ENCODE measurements around the gene CCNL1.
A peak's percentile ranks its signal among the peaks of the same experiment; 100 is the strongest.

CCNL1 gene

DNA sequence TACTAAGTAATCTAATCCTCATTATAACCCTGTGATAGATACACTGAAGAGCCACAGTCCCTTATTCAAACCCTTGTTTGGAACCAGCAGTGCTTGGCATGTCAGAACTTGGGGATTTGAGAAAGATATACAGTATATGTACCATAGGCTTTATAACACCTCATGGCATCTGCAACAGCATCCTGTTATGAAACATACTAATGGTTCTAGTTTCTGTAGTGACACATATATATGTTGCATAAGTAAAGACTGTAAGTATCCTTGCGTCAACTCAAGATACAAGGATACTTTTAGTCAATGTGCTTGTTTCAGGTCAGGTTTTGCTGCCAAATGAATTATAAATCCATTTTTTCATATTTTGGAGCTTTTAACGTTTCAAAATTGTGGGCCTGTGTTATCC lies 58.5 kb downstream of the CCNL1 start:
- no peak overlapping the region for H3K4me3 Mint-ChIP-seq
- no peaks in the 10 kb centered on the region for H3K9me3 Mint-ChIP-seq
- H3K27ac Mint-ChIP-seq = no peak overlapping the region

DNA sequence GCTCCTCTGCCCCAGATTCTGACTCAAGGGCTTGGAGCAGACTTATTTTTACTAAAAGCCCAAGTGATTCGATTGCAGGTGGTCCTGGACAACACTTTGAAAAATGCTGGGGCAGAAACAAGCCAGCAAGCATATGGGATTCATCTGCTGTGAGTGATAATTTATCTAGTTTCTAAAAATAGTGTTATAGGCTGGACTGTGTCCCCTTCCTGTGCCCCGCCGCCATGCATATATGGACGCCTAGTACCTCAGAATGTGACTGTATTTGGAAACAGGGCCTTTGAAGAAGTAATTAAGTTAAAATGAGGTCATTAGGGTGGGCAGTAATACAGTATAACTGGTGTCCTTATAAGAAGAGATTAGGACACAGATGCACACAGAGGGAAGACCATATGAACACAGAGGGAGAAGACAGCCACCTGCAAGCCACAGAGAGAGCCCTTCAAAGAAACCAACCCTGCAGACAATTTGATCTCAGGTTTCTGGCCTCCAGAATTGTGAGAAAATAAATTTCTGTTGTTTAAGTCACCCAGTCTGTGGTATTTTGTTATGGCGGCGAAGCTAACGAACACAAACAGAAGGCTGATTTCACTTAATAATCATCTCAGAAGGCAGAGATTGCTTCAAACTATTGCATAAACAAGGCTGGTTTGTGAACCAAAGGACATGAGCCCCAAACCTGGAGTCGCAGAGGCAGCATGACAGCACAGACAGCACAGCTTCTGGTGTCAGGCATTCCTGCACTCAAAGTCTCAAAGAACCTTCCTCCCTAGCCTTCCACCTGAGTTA lies 59.1 kb downstream of the CCNL1 start:
- Mint-ChIP-seq H3K4me3 (no peak overlapping the region), H3K9me3 (no peaks in the 10 kb centered on the region), H3K27me3 (peaks cover 3% of the 10 kb centered on the region), H3K27ac (no peak overlapping the region), H3K4me1 (ENCODE audit: low read depth) (peaks cover 47% of the 10 kb centered on the region), H3K36me3 (ENCODE audit: low read depth) (no peaks in the 10 kb centered on the region)

More for the DNA sequence above, 58.5 kb downstream of the CCNL1 start:
- Mint-ChIP-seq H3K4me1 (ENCODE audit: low read depth) (peaks cover 47% of the 10 kb centered on the region), H3K27me3 (no peaks in the 10 kb centered on the region), H3K36me3 (ENCODE audit: low read depth) (no peaks in the 10 kb centered on the region)

GRCh38 chr3:157100096-157100477 lies 59.9 kb downstream of the CCNL1 start:
- H3K27ac Mint-ChIP-seq = no peak overlapping the region

DNA sequence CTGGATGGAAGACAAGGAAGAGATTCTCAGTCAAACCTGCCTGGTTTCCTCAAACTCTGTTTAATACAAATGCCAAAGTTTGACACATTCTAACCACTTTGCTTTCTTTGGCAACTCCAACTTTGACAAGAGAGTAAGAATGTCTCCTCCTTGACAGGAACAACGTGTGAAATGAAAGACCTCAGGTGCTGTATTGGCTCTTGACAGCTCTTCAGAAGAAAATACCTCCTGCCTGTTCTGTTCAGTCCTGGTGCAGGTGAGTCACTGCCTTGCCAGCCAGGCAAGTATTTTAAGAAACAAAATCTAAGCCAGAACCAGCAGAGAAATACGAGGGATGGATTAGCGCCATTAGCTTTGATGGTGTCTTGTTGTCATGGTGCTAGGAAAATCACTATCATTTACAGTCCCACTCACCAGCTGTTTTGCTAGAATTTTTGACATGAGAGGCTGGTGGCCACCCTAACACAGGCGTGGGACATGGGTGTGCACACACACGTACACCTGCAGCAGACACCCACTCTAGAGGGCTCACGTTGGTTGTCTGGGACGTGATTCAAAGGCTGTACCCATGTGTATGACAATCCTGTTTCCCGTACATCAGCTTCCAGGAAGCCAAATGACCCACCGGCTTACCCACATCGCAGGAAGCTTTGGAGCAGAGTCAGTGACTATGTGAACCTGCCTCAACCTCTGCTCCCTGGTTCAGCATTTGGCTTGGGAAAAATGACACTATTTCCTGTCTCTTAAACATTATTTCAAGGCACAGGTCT lies 60.4 kb downstream of the CCNL1 start:
- Mint-ChIP-seq H3K27me3 (peaks cover 3% of the 10 kb centered on the region), H3K9me3 (no peaks in the 10 kb centered on the region), H3K4me1 (ENCODE audit: low read depth) (peaks cover 37% of the 10 kb centered on the region), H3K4me3 (no peak overlapping the region), H3K27ac (peak overlapping the region; percentile 40), H3K36me3 (ENCODE audit: low read depth) (no peaks in the 10 kb centered on the region)

More at GRCh38 chr3:157100096-157100477, 59.9 kb downstream of the CCNL1 start:
- Mint-ChIP-seq H3K9me3 (no peaks in the 10 kb centered on the region), H3K4me1 (ENCODE audit: low read depth) (peaks cover 43% of the 10 kb centered on the region), H3K36me3 (ENCODE audit: low read depth) (no peaks in the 10 kb centered on the region), H3K27me3 (peaks cover 3% of the 10 kb centered on the region), H3K4me3 (no peak overlapping the region)

DNA sequence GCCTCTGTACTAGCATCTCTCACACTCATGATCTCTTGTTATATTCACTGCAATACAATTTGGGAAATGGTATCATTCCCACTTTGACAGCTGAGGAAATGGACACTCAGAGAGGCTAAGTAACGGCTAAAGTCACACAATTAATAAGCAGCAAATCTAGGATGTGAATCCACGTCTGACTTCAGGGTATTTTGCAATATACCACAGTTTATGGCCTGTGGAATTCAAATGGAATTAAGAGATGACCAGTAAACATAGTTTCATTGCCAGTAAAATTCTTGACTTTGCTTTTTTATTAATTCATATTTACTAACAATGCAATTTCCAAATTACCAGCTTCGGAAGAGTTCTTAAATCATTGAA lies 61.1 kb downstream of the CCNL1 start:
- Mint-ChIP-seq H3K36me3 (ENCODE audit: low read depth) (no peaks in the 10 kb centered on the region), H3K4me3 (no peak overlapping the region), H3K27me3 (peaks cover 3% of the 10 kb centered on the region), H3K4me1 (ENCODE audit: low read depth) (peaks cover 30% of the 10 kb centered on the region), H3K27ac (no peak overlapping the region), H3K9me3 (no peaks in the 10 kb centered on the region)

DNA sequence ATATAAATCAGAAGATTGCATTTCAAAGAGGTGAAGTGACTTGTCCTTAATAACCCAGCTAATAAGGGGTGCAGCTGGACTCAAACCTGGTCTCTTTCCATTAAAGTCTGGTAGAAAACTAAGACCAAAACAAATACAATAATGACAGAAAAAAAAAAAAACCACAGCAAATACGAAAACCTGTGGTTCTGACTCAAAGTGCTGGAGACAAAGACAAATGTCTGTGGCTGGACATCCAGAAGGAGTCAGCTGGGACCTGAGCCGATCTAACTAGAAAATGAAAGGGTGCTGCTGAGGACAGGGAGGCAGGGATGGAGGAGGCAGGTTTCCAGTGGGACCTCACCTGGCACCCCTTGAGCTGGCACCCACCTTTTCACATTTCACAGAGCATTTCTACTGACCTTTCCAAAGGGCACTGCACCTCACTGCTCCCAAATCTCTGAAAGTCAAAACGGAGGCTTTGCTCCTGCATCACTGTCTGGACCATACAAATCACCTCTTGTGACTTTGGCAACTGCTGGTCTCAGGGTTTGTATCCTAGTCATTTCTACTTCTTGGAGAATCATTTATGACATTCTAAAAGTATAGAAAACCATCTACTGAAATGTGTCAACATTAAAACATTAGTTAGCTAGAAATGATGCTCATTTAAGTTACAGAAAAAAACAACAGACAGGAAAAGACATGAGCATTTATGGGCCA lies 61.7 kb downstream of the CCNL1 start:
- Mint-ChIP-seq H3K4me3 (no peak overlapping the region), H3K4me1 (ENCODE audit: low read depth) (peaks cover 26% of the 10 kb centered on the region), H3K36me3 (ENCODE audit: low read depth) (no peaks in the 10 kb centered on the region), H3K27me3 (peaks cover 3% of the 10 kb centered on the region), H3K9me3 (no peaks in the 10 kb centered on the region), H3K27ac (no peak overlapping the region)

All from stimulated activated naive CD8-positive, alpha-beta T cell treated with anti-CD3 and anti-CD28 coated beads, Interleukin-15, Interleukin-2, amounts not matched to agents 100 ng/mL and 50 ng/mL, for 24 hours (primary cell).